Measurements from ENCODE around the gene NELL1. TPM values are rescaled to one million over a fixed set of nuclear protein-coding genes. Genes with fewer than 3 reads are reported as not detected.

NELL1 gene
- total and polyA plus RNA-seq, 2 experiments from 2014 or later: not detected

GRCh38 chr11:21056644-21057043, 387.3 kb downstream of the NELL1 start:
- H3K27me3 ChIP-seq (replicated peaks; ENCODE audit: insufficient read depth): no peaks in the 10 kb centered on the region
- no peaks in the 10 kb centered on the region for H3K4me1 ChIP-seq (ENCODE audit: insufficient read depth)
- H3K4me2 ChIP-seq (ENCODE audit: unreplicated experiment): no peak overlapping the region
- in situ Hi-C loops (cut with MboI): no loop called here
- no peak overlapping the region for H3K4me3 ChIP-seq
- H3K79me2 ChIP-seq (ENCODE audit: insufficient read depth): no peaks in the 10 kb centered on the region
- no peak overlapping the region for H3K9ac ChIP-seq
- H2AFZ ChIP-seq: no peak overlapping the region
- no peak for TF ChIP-seq EZH2 (IDR thresholded peaks at IDR 0.05; ENCODE audit: insufficient read depth, poor library complexity, severe bottlenecking)
- no peak for TF ChIP-seq EZH2phosphoT487 (IDR thresholded peaks at IDR 0.05; ENCODE audit: insufficient read depth, low read depth)
- no peak for DNase-seq
- H3K9me2 ChIP-seq (ENCODE audit: insufficient read depth): no peaks in the 10 kb centered on the region
- no peak overlapping the region for H3K27ac ChIP-seq
- H3K9me3 ChIP-seq (ENCODE audit: low read depth): no peaks in the 10 kb centered on the region
- H3F3A ChIP-seq (ENCODE audit: insufficient read depth): no peaks in the 10 kb centered on the region
- H3K36me3 ChIP-seq (ENCODE audit: low read depth): no peaks in the 10 kb centered on the region
- H4K20me1 ChIP-seq (ENCODE audit: insufficient read depth): no peaks in the 10 kb centered on the region

GRCh38 chr11:21059879-21060278, 390.5 kb downstream of the NELL1 start:
- no peak for DNase-seq
- no peaks in the 10 kb centered on the region for H3K36me3 ChIP-seq (ENCODE audit: low read depth)
- TF ChIP-seq EZH2 (IDR thresholded peaks at IDR 0.05; ENCODE audit: insufficient read depth, poor library complexity, severe bottlenecking): no peak
- no peak for TF ChIP-seq EZH2phosphoT487 (IDR thresholded peaks at IDR 0.05; ENCODE audit: insufficient read depth, low read depth)
- no peak overlapping the region for H3K9ac ChIP-seq
- no peak overlapping the region for H3K4me2 ChIP-seq (ENCODE audit: unreplicated experiment)
- no peaks in the 10 kb centered on the region for H3K79me2 ChIP-seq (ENCODE audit: insufficient read depth)
- no peak overlapping the region for H3K27ac ChIP-seq
- no peak overlapping the region for H2AFZ ChIP-seq
- WGBS, 2 experiments (ENCODE audit: low coverage in 1 of 2, low lambda C conversion rate in 2 of 2, missing lambda C conversion rate in 2 of 2): 15 to 16% methylated on average over 2 of the region's 2 CpGs
- H3K4me1 ChIP-seq (ENCODE audit: insufficient read depth): no peaks in the 10 kb centered on the region
- in situ Hi-C loops (cut with MboI): no loop called here
- H3K27me3 ChIP-seq (replicated peaks; ENCODE audit: insufficient read depth): no peaks in the 10 kb centered on the region
- no peaks in the 10 kb centered on the region for H3K9me2 ChIP-seq (ENCODE audit: insufficient read depth)
- no peak overlapping the region for H3K4me3 ChIP-seq
- H4K20me1 ChIP-seq (ENCODE audit: insufficient read depth): no peaks in the 10 kb centered on the region
- H3F3A ChIP-seq (ENCODE audit: insufficient read depth): no peaks in the 10 kb centered on the region
- no peaks in the 10 kb centered on the region for H3K9me3 ChIP-seq (ENCODE audit: low read depth)

- in situ Hi-C loops (cut with MboI): no loop called here
- no peak for TF ChIP-seq EZH2 (IDR thresholded peaks at IDR 0.05; ENCODE audit: insufficient read depth, poor library complexity, severe bottlenecking)
- TF ChIP-seq EZH2phosphoT487 (IDR thresholded peaks at IDR 0.05; ENCODE audit: insufficient read depth, low read depth): no peak
- 19 to 21% methylated on average over 2 of the region's 2 CpGs for WGBS, 2 experiments (ENCODE audit: low coverage in 1 of 2, low lambda C conversion rate in 2 of 2, missing lambda C conversion rate in 2 of 2)
Observed at GRCh38 chr11:21066030-21066429, 396.6 kb downstream of the NELL1 start.

GRCh38 chr11:21068886-21069285, 399.5 kb downstream of the NELL1 start:
- no peak overlapping the region for H3K9ac ChIP-seq
- no peaks in the 10 kb centered on the region for H3K9me3 ChIP-seq (ENCODE audit: low read depth)
- H3K4me2 ChIP-seq (ENCODE audit: unreplicated experiment): no peak overlapping the region
- no peak for TF ChIP-seq EZH2 (IDR thresholded peaks at IDR 0.05; ENCODE audit: insufficient read depth, poor library complexity, severe bottlenecking)
- TF ChIP-seq EZH2phosphoT487 (IDR thresholded peaks at IDR 0.05; ENCODE audit: insufficient read depth, low read depth): no peak
- no peak overlapping the region for H3K27ac ChIP-seq
- WGBS, 2 experiments (ENCODE audit: low coverage in 1 of 2, low lambda C conversion rate in 2 of 2, missing lambda C conversion rate in 2 of 2): 25 to 26% methylated on average over 3 of the region's 3 CpGs
- no peak overlapping the region for H2AFZ ChIP-seq
- H3K4me1 ChIP-seq (ENCODE audit: insufficient read depth): no peaks in the 10 kb centered on the region
- in situ Hi-C loops (cut with MboI): no loop called here
- no peaks in the 10 kb centered on the region for H3K36me3 ChIP-seq (ENCODE audit: low read depth)
- H3K79me2 ChIP-seq (ENCODE audit: insufficient read depth): no peaks in the 10 kb centered on the region
- H3F3A ChIP-seq (ENCODE audit: insufficient read depth): no peaks in the 10 kb centered on the region
- H4K20me1 ChIP-seq (ENCODE audit: insufficient read depth): no peaks in the 10 kb centered on the region
- DNase-seq: no peak
- no peak overlapping the region for H3K4me3 ChIP-seq
- no peaks in the 10 kb centered on the region for H3K9me2 ChIP-seq (ENCODE audit: insufficient read depth)
- no peaks in the 10 kb centered on the region for H3K27me3 ChIP-seq (replicated peaks; ENCODE audit: insufficient read depth)

More at GRCh38 chr11:21066030-21066429, 396.6 kb downstream of the NELL1 start:
- Histone ChIP-seq H2AFZ (no peak overlapping the region), H3K27ac (no peak overlapping the region), H3K27me3 (replicated peaks; ENCODE audit: insufficient read depth) (no peaks in the 10 kb centered on the region), H3K4me3 (no peak overlapping the region), H4K20me1 (ENCODE audit: insufficient read depth) (no peaks in the 10 kb centered on the region), H3K9me2 (ENCODE audit: insufficient read depth) (no peaks in the 10 kb centered on the region), H3K36me3 (ENCODE audit: low read depth) (no peaks in the 10 kb centered on the region), H3F3A (ENCODE audit: insufficient read depth) (no peaks in the 10 kb centered on the region), H3K79me2 (ENCODE audit: insufficient read depth) (no peaks in the 10 kb centered on the region), H3K9ac (no peak overlapping the region), H3K4me2 (ENCODE audit: unreplicated experiment) (no peak overlapping the region), H3K4me1 (ENCODE audit: insufficient read depth) (no peaks in the 10 kb centered on the region), H3K9me3 (ENCODE audit: low read depth) (no peaks in the 10 kb centered on the region)
- DNase-seq: no peak

- in situ Hi-C loops (cut with MboI): no loop called here
- no peaks in the 10 kb centered on the region for H3K27me3 ChIP-seq (replicated peaks; ENCODE audit: insufficient read depth)
- no peak overlapping the region for H3K9ac ChIP-seq
Observed at GRCh38 chr11:21069909-21070308, 400.5 kb downstream of the NELL1 start.

More at GRCh38 chr11:21069909-21070308, 400.5 kb downstream of the NELL1 start:
- no peak for TF ChIP-seq EZH2phosphoT487 (IDR thresholded peaks at IDR 0.05; ENCODE audit: insufficient read depth, low read depth)
- TF ChIP-seq EZH2 (IDR thresholded peaks at IDR 0.05; ENCODE audit: insufficient read depth, poor library complexity, severe bottlenecking): no peak
- Histone ChIP-seq H2AFZ (no peak overlapping the region), H3K4me1 (ENCODE audit: insufficient read depth) (no peaks in the 10 kb centered on the region), H3K79me2 (ENCODE audit: insufficient read depth) (no peaks in the 10 kb centered on the region), H3F3A (ENCODE audit: insufficient read depth) (no peaks in the 10 kb centered on the region), H4K20me1 (ENCODE audit: insufficient read depth) (no peaks in the 10 kb centered on the region), H3K4me2 (ENCODE audit: unreplicated experiment) (no peak overlapping the region), H3K4me3 (no peak overlapping the region), H3K27ac (no peak overlapping the region), H3K9me2 (ENCODE audit: insufficient read depth) (no peaks in the 10 kb centered on the region), H3K9me3 (ENCODE audit: low read depth) (no peaks in the 10 kb centered on the region), H3K36me3 (ENCODE audit: low read depth) (no peaks in the 10 kb centered on the region)
- no peak for DNase-seq
- WGBS, 2 experiments (ENCODE audit: low coverage in 1 of 2, low lambda C conversion rate in 2 of 2, missing lambda C conversion rate in 2 of 2): 20% methylated on average over 5 of the region's 5 CpGs
